Measurements from ENCODE around the gene SPRTN. TPM values are rescaled to one million over a fixed set of nuclear protein-coding genes. Genes with fewer than 3 reads are reported as not detected.

SPRTN gene
- total and polyA plus RNA-seq, 2 of the 8 experiments (the other 6 are each of a cell fraction or from before 2014, with no cell fraction given): 6.6 to 15.1 TPM

DNA sequence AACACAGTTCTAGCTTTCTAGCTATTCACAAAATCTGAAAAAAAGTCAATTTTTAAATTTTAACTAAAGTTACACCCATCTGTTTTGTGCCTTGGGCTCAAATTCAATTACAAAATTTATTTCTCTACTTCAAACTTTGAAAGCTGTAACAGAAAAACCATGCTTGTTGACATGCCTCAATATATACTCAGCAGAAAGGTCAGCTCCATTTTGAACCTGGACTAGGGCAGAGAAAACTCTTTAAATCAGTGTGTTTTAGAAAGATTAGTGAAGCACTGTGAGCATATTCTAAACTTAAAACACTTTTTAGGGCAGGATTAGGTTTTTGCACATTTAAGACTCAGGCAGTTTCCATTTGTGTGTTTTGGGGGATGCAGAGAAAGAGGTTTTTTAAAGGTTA is 34.4 kb downstream of the SPRTN start:
- Histone ChIP-seq H3K9ac (replicated peaks in 1 of 4; ENCODE audit: extremely low read depth in 1 of 4, low read depth in 3 of 4, low read length in 3 of 4) (no peak overlapping the region), H3K18ac (ENCODE audit: extremely low read depth, low read length) (no peak overlapping the region), H3K4me3 (ENCODE audit: extremely low read depth in 1 of 4, insufficient read depth in 2 of 4, low read depth in 3 of 4, low read length in 4 of 4) (no peak overlapping the region), H4K5ac (ENCODE audit: insufficient read length, low read depth, low read length) (no peak overlapping the region), H2BK5ac (ENCODE audit: low read depth, low read length) (no peak overlapping the region), H3K4ac (replicated peaks; ENCODE audit: insufficient read length, low read depth, low read length) (no peak overlapping the region), H3K56ac (replicated peaks; ENCODE audit: insufficient read length, low read depth, low read length) (no peak overlapping the region), H2AFZ (ENCODE audit: low read length) (no peak overlapping the region), H3K14ac (ENCODE audit: insufficient read length) (no peak overlapping the region), H4K8ac (ENCODE audit: extremely low read depth, insufficient read depth, low read length) (no peak overlapping the region), H3K36me3 (ENCODE audit: control insufficient read depth in 2 of 4, insufficient read depth in 4 of 4, low read length in 3 of 4) (no peaks in the 10 kb centered on the region), H3K4me1 (replicated peaks in 1 of 4; ENCODE audit: control insufficient read depth in 3 of 4, insufficient read depth in 4 of 4, low read length in 3 of 4) (peaks cover 0 to 4% (median 0%) of the 10 kb centered on the region in 4 experiments; a peak in 2 of 7 replicates), H3K27ac (ENCODE audit: low read depth, low read length) (no peak overlapping the region), H3K4me2 (ENCODE audit: insufficient read depth in 1 of 2, low read depth in 2 of 2, low read length in 2 of 2) (no peak overlapping the region), H4K20me1 (replicated peaks in 1 of 2; ENCODE audit: control insufficient read depth in 1 of 2, insufficient read depth in 2 of 2, low read length in 2 of 2) (peaks cover 0 to 1% of the 10 kb centered on the region in 2 experiments), H3K9me3 (ENCODE audit: insufficient read depth in 2 of 2, low read depth in 1 of 2, low read length in 1 of 2) (no peaks in the 10 kb centered on the region), H3K79me1 (ENCODE audit: low read depth, low read length) (no peaks in the 10 kb centered on the region), H3K23me2 (ENCODE audit: low read depth, low read length) (no peaks in the 10 kb centered on the region), H3K27me3 (replicated peaks in 1 of 4; ENCODE audit: control insufficient read depth in 3 of 4, extremely low read depth in 1 of 4, insufficient read depth in 3 of 4, low read length in 3 of 4) (no peaks in the 10 kb centered on the region), H3K23ac (ENCODE audit: insufficient read length) (no peak overlapping the region), H2BK120ac (replicated peaks; ENCODE audit: low read depth, low read length) (no peak overlapping the region), H2BK12ac (ENCODE audit: low read depth, low read length) (no peak overlapping the region), H4K91ac (replicated peaks; ENCODE audit: insufficient read length, low read length) (no peak overlapping the region), H3K79me2 (ENCODE audit: control insufficient read depth in 1 of 2, insufficient read depth in 2 of 2, low read length in 2 of 2) (no peaks in the 10 kb centered on the region), H2BK15ac (ENCODE audit: low read length) (no peak overlapping the region), H2BK20ac (ENCODE audit: low read length) (no peak overlapping the region), H2AK5ac (ENCODE audit: low read depth, low read length) (no peak overlapping the region)
- DNase-seq (ENCODE audit: low read depth in 1 of 2, low spot score in 2 of 2) (no peak), FAIRE-seq (no peak)
- CTCF ChIA-PET (ENCODE audit: partially characterized antibody): interaction anchor here (0.6 to 1.2 kb wide), 4 partner anchors 13 to 280 kb away, joined by 3 read pairs; no protein-coding TSS in a partner anchor
- TF ChIP-seq GTF2F1 (IDR thresholded peaks at IDR 0.05; ENCODE audit: borderline replicate concordance, low read depth, low read length) (no peak), TAF1 (IDR thresholded peaks at IDR 0.05; ENCODE audit: low read depth, low read length) (no peak), BACH1 (IDR thresholded peaks at IDR 0.05; ENCODE audit: low read length) (no peak), CBX5 (IDR thresholded peaks at IDR 0.05; ENCODE audit: low read depth, low read length) (no peak), SAP30 (IDR thresholded peaks at IDR 0.05; ENCODE audit: insufficient read depth, insufficient replicate concordance, low read length) (no peak), RAD21 (IDR thresholded peaks at IDR 0.05 in 1 of 2, conservative IDR thresholded peaks at IDR 0.05 in 1 of 2; ENCODE audit: low read depth in 2 of 2, low read length in 2 of 2) (no peak), USF2 (IDR thresholded peaks at IDR 0.05; ENCODE audit: low read length) (no peak), SP4 (IDR thresholded peaks at IDR 0.05; ENCODE audit: low read length) (no peak), MAX (IDR thresholded peaks at IDR 0.05) (no peak), CHD2 (IDR thresholded peaks at IDR 0.05; ENCODE audit: low read length) (no peak)
- POLR2A ChIA-PET (ENCODE audit: partially characterized antibody): interaction anchor here (1.0 kb wide), 1 partner anchor 9 kb away, joined by 3 read pairs; no protein-coding TSS in a partner anchor
